SU-DHL-6 (cell line): ENCODE data around the gene GRID1.

Experiments
- H2AFZ ChIP-seq: fragments of 200-600 bp; sonication (generic); 2 replicates; pipeline ENCODE4 v1.6.1; 2014; ENCODE audit warnings: low read depth, mild to moderate bottlenecking, moderate library complexity, mixed read lengths, antibody characterized with exemption, low read length; ENCODE audit not compliant: severe bottlenecking
- H3F3A ChIP-seq: fragments of 200-600 bp; shearing (Covaris generic); 2 replicates; pipeline ENCODE4 v1.6.0; 2016; ENCODE audit warnings: antibody characterized with exemption, mild to moderate bottlenecking; ENCODE audit not compliant: insufficient read depth
- H3K27ac ChIP-seq: fragments of 200-600 bp; sonication (generic); 2 replicates; pipeline ENCODE4 v1.5.1; 2016; ENCODE audit warnings: low read depth, mild to moderate bottlenecking, low read length, moderate library complexity, mixed read lengths
- H3K27me3 ChIP-seq: fragments of 200-600 bp; sonication (generic), shearing (Covaris generic); 2 replicates; pipeline ENCODE4 v1.6.0; 2014; ENCODE audit warnings: mild to moderate bottlenecking, low read length
- H3K36me3 ChIP-seq: fragments of 200-600 bp; sonication (generic); 2 replicates; pipeline ENCODE4 v1.6.1; 2014; ENCODE audit warnings: mild to moderate bottlenecking, low read length, mixed read lengths
- H3K4me2 ChIP-seq: fragments of 300-600, 200-600 bp; shearing (Covaris generic), sonication (generic); 2 replicates; pipeline ENCODE4 v1.6.0; 2014; ENCODE audit warnings: low read length, low read depth, mild to moderate bottlenecking; ENCODE audit not compliant: poor library complexity, severe bottlenecking
- H3K4me3 ChIP-seq: fragments of 200-600 bp; sonication (generic); 2 replicates; pipeline ENCODE4 v1.5.1; 2014; ENCODE audit warnings: antibody characterized with exemption, low read length, mild to moderate bottlenecking, mixed read lengths; ENCODE audit not compliant: insufficient read depth, poor library complexity, severe bottlenecking
- H3K79me2 ChIP-seq: fragments of 200-600 bp; sonication (generic); 2 replicates; pipeline ENCODE4 v1.6.1; 2014; ENCODE audit warnings: mild to moderate bottlenecking, low read length, moderate library complexity; ENCODE audit not compliant: insufficient read depth
- H3K9ac ChIP-seq: fragments of 200-600 bp; sonication (generic); 2 replicates; pipeline ENCODE4 v1.7.0; 2014; ENCODE audit warnings: mild to moderate bottlenecking, low read length
- H3K9me2 ChIP-seq: fragments of 200-600 bp; sonication (generic); replicated peaks from 2 replicates; pipeline ENCODE4 v1.6.1; 2014; ENCODE audit warnings: low read length; ENCODE audit not compliant: insufficient read depth
- H3K9me3 ChIP-seq: fragments of 200-600 bp; sonication (generic); 2 replicates; pipeline ENCODE4 v1.6.1; 2014; ENCODE audit warnings: low read length, mixed read lengths; ENCODE audit not compliant: insufficient read depth
- H4K20me1 ChIP-seq: fragments of 200-600 bp; sonication (generic); 2 replicates; pipeline ENCODE4 v1.6.1; 2014; ENCODE audit warnings: low read depth, mild to moderate bottlenecking, antibody characterized with exemption, low read length, moderate library complexity, mixed read lengths
- CTCF ChIP-seq: fragments of 200-600 bp; sonication (generic); IDR thresholded peaks from one replicate; pipeline ENCODE4 v1.5.1; 2017; ENCODE audit warnings: antibody characterized with exemption, mild to moderate bottlenecking, low read length, moderate library complexity; ENCODE audit not compliant: insufficient read depth, poor library complexity, severe bottlenecking
- EZH2phosphoT487 ChIP-seq: fragments of 200-600 bp; sonication (generic), shearing (Covaris generic); conservative IDR thresholded peaks from 2 replicates; pipeline ENCODE4 v1.6.1; 2018; ENCODE audit warnings: mild to moderate bottlenecking, antibody characterized with exemption, low read length, moderate library complexity, mixed read lengths

Gene GRID1

DNA sequence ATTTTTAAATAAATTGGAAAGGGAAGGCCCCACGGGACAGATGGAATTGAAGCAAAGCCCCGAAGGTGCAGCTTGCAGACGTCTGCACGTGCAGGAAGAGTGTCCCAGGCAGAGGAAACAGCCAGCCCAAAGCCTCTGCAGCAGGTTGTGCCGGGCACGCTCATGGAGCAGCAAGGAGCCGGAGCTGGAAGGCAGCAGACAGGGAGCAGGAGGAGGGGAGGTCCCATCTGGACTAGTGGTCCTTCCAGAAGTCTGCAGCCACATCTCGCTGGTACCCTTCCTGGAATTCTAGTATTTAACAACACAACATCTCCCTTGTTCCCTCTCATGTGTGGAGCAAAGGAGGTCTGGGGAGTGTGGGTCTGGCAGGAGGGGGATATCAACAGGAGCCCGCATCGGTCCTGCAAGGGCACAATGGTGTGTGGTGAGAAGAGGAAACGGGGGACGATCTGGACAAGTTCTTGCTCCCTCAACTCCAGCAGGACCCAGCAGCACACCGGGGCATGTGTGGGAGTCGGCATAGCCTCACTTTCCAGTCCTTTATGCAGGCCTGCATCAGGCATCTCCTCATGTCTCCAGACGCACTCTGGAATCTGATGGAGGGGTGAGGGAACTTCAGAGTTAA is 169.3 kb downstream of the GRID1 start:
- Histone ChIP-seq H3K27me3 (no peaks in the 10 kb centered on the region), H3K4me2 (no peak overlapping the region), H3K9ac (no peak overlapping the region), H3K36me3 (no peaks in the 10 kb centered on the region), H4K20me1 (no peaks in the 10 kb centered on the region), H3K79me2 (no peaks in the 10 kb centered on the region), H2AFZ (no peak overlapping the region), H3K27ac (no peak overlapping the region), H3F3A (no peaks in the 10 kb centered on the region), H3K9me3 (no peaks in the 10 kb centered on the region), H3K4me3 (no peak overlapping the region), H3K9me2 (no peaks in the 10 kb centered on the region)
- TF ChIP-seq EZH2phosphoT487 (no peak), CTCF (no peak)

- Histone ChIP-seq H3K27ac (no peak overlapping the region), H2AFZ (no peak overlapping the region), H3K9ac (no peak overlapping the region), H3K4me3 (no peak overlapping the region), H4K20me1 (no peaks in the 10 kb centered on the region), H3K9me3 (no peaks in the 10 kb centered on the region), H3K4me2 (no peak overlapping the region), H3K27me3 (no peaks in the 10 kb centered on the region), H3K79me2 (no peaks in the 10 kb centered on the region), H3K9me2 (no peaks in the 10 kb centered on the region), H3K36me3 (no peaks in the 10 kb centered on the region), H3F3A (no peaks in the 10 kb centered on the region)
- no peak for TF ChIP-seq CTCF
- TF ChIP-seq EZH2phosphoT487: no peak
Observed at GRCh38 chr10:86195521-86196157, 171.0 kb downstream of the GRID1 start.

GRCh38 chr10:86194684-86195083 is 171.9 kb downstream of the GRID1 start:
- no peaks in the 10 kb centered on the region for H3K27me3 ChIP-seq
- no peak for TF ChIP-seq CTCF
- TF ChIP-seq EZH2phosphoT487: no peak
- H3F3A ChIP-seq: no peaks in the 10 kb centered on the region
- no peaks in the 10 kb centered on the region for H3K79me2 ChIP-seq
- no peaks in the 10 kb centered on the region for H3K36me3 ChIP-seq
- no peaks in the 10 kb centered on the region for H3K9me2 ChIP-seq
- no peaks in the 10 kb centered on the region for H4K20me1 ChIP-seq
- H3K4me3 ChIP-seq: no peak overlapping the region
- no peak overlapping the region for H3K4me2 ChIP-seq
- no peaks in the 10 kb centered on the region for H3K9me3 ChIP-seq
- no peak overlapping the region for H3K27ac ChIP-seq
- no peak overlapping the region for H3K9ac ChIP-seq
- H2AFZ ChIP-seq: no peak overlapping the region
